HG03565 (cell line): Measurements from ENCODE around the gene DNASE1.
A peak's percentile ranks its signal among the peaks of the same experiment; 100 is the strongest.
"Not testable (repeated sequence)": the region's sequence is repeated elsewhere in the genome, so short reads cannot be mapped to it uniquely, and the experiment has no call there.

Experiments used
- ATAC-seq: cut with Tn5 transposase; IDR thresholded peaks from one replicate; pipeline ENCODE4 v1.9.1; 2021; ENCODE audit warnings: mild to moderate bottlenecking, moderate library complexity; ENCODE audit not compliant: unreplicated experiment

DNASE1 gene, protein sequence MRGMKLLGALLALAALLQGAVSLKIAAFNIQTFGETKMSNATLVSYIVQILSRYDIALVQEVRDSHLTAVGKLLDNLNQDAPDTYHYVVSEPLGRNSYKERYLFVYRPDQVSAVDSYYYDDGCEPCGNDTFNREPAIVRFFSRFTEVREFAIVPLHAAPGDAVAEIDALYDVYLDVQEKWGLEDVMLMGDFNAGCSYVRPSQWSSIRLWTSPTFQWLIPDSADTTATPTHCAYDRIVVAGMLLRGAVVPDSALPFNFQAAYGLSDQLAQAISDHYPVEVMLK

DNA sequence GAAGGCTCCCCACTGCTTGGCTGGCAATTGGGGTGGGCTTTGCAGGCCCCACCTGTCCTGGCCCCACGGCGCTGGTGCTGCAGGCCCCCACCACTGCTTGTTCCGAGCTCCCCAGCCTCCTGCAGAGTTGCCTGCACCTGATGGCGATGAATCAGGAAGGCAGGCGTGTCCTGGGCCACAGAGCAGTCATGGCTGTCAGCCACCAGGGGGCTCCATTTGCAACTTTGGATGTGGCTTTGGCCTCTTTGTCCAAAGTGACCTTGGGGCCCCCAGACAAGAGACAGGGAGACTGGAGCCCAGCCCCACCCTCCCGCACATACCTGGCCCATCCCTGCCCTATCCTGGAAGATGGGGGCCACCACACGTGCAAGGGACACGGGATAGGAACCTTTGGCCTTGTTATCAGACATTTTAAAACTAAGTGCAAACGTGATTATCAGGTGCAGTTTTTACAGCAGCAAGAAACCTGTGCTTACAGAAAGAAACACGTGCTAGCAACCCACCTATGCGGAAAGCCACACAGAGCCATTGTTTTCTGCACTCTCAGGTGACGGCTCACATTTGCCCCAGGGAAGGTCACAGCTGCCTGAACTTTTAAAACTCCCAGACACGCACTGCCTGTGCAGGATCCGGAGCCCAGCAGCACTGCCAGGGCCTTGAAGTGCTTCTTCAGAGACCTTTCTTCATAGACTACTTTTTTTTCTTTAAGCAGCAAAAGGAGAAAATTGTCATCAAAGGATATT, at the start of gene DNASE1:
Gene DNASE1, plus strand, starts transcription at position 443 of the 743 bp plus-strand sequence. CDS start 683 bp downstream, outside the sequence.
- no peak for ATAC-seq

DNA sequence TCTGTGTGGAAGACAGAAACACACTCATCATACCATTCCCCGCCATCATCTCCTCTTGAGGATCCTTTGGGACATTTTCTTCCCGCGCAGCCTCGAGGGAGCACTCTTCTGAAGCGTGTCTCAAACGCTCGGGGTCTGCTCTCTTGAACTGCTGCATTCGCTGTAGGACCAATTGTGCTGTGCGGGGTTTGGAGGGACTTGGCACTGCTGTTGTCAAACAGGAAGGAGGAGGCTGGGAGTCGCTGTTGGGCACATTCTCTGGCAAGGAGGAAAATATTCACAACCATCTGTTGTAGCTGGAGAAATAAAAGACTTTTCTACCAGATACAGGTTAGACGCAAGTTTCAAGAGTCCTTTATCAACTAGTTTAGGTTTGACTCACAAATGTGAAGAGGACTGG, 48.0 kb upstream of the DNASE1 start:
- ATAC-seq = no peak

DNA sequence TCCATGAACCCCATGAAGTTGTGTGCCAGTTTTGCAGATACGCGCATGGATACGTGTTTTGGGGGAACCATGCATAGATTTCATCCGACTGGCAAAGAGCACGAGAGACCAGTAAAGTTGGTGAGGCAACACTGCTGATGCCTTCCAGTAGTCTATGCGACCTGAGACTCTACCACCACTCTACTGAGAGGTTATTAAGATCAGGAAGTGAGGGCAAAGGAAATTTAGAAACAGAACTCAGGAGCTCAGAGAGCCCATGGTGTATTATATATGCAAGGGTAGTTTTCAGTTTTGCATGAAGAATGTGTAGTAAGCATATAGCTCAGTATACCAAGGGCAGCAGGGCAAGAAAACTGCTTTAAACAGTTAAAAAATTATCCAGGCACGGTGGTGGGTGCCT, 47.3 kb upstream of the DNASE1 start:
- no peak for ATAC-seq

DNA sequence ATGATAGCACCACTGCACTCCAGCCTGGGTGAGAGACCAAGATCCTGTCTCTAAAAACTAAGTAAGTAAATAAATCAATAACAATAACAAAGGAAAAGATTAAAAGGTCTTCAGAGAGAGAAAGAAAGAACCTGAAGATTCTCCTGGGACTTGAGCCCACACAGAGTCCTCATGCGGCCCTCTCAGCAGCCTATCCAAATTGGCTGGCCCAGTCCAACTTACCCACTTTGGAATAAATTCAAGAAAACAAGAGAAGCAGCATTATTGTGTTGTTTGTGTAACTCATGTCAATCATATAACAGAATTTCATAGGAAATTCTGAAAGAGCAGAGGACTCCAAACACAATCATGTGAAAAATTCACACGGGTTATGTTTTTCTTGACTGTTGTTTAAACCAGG, 46.9 kb upstream of the DNASE1 start:
- ATAC-seq = no peak

DNA sequence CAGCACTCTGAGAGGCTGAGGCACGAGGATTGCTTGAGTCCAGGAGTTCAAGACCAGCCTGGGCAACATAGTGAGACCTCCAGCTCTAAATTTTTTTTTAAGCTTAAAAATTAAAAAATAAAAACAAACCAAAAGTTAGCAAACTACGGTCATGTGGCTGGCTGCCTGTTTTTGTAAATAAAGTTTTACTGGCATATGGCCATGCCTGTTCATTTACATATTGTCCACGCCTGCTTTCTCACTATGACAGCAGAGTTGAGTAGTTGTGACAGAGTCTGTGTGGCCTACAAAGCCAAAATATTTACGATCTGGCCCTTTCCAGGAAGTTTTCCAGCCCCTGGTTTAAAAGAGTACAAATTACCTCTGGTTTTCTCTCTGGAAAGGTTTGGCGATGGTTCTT, 46.4 kb upstream of the DNASE1 start:
- ATAC-seq = no peak

DNA sequence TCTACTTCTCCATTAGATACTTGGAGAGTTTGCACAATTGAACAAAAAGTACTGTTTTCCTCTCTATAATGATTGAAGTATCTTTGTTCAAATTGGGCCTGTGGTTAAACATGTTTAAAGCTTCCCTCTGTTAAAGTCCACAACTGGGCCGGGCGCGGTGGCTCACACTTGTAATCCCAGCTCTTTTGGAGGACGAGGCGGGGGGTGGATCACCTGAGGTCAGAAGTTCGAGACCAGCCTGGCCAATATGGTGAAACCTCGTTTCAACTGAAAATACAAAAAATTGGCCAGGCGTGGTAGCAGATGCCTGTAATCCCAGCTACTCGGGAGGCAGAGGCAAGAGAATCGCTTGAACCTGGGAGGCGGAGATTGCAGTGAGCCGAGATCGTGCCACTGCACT, 45.5 kb upstream of the DNASE1 start:
- not testable (repeated sequence) for ATAC-seq

DNA sequence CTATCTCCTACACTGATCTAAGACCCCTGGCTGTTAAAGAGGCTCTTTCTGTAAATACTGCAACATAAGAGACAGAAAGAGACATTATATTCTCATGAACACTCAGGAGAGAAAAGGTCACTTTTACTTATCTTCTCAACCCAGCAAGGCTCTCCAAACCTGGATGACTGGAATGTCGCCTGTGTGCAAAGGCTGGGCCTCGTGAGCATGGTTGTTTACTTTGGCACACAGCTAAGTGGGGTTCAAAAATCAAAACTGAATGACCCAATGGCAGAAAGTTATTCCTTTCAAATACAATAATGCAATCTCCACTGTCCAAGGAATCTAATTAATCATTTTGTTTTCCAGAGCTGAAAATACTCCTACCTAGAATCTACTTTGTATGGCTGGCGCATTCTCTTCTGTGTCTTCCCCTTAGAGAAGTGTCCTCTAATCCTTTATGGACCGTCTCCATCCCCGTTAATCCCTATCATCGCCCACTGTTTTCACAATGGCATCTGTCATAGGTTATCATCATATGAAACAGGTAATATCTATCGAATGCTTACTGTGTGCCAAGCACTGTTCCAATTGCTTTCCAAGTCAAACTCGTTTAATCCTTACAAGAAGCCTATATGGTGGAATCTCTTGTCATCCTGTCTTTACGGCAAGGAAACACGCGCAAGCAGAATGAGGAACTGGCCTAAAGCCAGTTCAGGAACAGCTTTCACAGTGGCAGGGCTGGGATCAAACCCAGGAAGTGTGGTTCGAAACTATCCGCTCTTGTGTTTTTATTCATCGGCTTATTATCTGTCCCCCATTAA, 44.4 kb upstream of the DNASE1 start:
- no peak for ATAC-seq

DNA sequence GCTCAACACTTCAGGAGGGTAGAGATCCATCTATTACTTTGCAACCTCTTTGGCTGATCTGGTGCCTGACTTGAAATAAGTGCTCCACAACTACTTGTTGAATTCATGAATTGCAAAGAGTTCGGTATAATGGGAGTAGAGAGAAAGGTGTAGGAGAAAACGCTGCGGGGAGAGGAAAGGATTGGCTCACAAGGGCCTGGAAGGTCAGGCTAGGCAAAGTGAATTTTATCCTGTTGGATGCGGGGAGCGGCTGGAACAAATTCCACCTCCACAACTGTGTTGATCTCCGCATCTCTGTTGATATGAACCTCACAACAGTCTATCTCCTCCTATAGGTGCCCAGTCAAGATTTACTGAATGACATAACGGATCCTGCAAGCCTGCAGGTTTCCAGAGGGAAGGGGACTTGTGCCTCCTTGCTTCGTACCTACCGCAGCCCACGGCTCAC, 43.8 kb upstream of the DNASE1 start:
- ATAC-seq = no peak

DNA sequence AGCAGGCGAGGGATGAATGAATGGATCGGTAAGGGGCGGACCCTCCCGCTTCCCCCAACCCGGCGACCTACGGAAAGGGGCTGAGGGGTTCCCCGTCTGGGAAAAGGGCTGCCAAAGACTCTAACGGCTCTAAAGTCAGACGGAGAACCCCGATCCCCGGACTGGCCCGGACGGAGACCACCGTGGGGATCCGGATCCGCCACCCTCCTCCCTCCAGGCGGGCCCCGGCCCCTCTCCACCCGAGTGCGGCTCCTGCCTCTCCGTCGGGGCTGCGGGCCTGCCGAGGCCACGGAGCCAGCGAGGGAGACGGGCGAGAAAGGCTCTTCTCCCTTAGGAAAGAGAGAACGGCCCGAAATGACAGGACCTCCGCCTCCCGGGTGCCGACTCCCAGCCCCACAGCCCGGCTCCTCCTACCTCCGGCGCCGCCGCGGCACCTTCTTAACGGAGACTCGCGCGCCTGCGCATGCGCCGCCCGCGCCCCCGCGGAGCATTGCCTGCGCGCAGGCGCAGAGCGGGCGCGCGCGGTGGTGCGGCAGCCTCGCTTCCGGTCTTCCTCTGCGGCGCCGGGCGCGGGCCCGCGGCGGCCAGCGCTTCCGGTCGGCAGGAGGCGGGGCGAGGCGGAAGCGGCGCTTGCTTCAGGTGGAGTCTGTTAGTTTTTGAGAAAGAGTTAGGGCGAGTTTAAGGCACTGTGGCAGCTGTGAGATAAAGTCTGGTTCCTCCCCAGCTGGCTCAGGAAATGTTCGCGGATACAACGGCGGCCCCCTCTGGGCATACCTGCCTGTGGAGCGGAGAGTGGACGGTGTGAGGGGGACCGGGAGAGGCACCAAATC, 43.1 kb upstream of the DNASE1 start, which contains the start of gene SLX4:
Gene SLX4, minus strand, starts transcription at position 461 of the 830 bp plus-strand sequence. CDS start 2,642 bp downstream, outside the sequence.
- ATAC-seq = peak; percentile 78

DNA sequence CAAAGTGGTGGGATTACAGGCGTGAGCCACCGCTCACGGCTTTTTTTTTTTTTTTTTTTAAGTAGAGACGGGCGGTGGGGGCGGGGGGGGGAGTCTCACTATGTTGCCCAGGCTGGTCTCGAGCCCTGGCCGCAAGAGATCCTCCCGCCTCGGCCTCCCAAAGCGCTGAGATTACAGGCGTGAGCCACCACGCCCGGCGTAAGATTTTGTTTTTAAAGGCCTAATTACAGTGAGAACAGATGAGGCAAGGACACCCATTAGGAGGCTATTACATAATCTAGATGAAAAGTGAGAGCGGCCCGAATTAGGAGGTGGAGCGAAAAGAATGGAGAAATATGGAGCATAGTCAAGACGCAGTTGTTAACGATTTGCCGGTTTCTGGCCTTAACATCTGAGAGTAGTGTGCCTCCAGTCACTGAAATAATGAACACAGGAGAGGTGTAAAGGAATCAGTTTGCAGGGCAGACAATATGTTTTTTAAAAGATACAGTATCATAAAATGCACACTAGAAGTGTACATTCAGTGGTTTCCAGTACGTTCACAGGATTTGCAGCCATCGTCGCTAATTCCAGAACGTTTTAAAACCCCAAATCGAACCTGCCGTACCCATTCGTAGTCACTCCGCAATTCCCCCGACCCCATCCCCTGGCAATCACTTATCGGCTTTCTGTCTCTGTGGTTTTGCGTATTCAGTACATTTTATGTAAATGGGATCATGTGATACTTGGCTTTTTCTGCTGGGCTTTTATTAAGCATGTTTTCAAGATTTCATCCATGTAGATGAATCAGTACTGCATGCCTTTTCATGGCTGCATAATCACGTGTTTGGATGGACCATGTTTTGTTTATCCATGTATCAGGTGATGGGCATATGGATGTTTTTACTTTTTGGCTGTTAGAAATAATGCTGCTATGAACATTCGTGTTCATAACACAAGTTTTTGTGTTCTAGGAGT, 41.7 kb upstream of the DNASE1 start:
- no peak for ATAC-seq

DNA sequence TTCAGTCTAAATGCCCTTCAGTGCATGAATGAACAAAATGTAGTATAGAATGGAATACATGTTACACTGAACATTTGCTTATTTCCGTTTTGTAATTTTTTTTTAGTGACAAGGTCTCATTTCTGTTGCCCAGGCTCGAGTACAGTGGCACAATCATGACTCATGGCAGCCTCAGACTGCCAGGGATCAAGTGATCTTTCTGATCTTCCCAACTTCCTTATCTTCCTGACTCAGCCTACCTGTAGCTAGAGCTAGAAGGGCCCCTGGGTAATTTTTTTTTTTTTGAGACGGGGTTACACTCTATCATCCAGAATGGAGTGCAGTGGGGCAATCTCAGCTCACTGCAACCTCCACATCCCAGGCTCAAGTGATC, 35.7 kb upstream of the DNASE1 start:
- no peak for ATAC-seq

DNA sequence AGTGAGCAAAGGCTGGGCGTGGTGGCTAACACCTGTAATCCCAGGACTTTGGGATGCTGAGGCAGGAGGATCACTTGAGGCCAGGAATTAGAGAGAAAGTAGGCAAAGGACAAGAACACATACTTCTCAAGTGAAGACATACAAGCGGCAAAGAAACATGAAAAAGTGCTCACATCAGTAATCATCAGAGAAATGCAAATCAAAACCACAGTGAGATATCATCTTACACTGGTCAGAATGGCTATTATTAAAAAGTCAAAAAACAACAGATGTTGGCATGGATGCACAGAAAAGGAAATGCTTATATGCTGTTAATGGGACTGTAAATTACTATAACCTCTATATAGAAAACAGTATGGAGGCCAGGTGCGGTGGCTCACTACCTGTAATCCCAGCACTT, 30.8 kb upstream of the DNASE1 start:
- ATAC-seq = no peak

DNA sequence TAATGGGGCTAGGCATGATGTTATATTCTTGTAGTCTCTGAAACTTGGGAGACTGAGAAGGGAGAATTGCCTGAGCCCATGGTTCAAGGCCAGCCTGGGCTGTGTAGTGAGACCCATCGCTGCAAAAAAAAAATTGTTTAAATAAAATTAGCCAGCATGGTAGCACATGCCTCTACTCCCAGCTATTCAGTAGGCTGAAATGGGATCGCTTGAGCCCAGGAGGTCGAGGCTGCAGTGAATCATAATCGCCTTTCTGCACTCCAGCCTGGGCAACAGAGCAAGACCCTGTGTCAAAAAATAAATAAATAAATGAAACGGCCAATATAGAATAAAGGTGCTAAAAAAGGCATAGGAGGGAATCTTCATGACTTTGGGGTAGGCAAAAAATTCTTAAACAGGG, 29.2 kb upstream of the DNASE1 start:
- ATAC-seq = no peak

DNA sequence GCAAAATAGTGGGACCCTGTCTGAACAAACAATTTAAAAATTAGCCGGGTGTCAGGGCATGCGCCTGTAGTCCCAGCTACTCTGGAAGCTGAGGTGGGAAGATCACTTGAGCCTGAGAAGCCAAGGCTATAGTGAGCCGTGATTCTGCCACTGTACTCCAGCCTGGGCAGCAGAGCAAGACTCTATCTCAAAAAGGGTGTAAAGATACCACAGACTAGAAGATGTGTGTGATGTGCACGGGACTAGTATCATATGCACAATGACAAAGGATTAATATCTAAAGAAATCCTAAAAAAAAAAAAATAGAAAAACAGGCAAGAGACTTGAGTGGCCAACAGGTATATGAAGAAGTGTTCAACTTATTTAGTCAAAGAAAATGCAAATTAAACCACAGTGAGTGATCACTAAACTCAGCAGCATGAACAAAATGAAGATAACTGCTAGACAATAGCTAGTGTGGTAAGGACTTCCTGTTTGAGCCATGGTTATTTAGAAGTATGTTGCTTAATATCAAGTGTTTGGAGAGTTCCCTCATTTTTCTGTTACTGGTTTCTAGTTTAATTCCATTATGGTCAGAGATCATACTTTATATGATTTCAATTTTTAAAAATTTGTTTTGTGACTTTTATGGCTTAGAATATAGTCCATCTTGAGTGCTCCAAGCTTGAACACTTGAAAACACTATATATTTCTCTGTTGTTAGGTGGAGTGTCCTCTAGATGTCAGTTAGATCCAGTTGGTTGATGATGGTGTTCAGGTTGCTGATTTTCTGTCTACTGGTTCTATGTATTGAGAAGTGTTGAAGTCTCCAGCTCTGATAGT, 28.4 kb upstream of the DNASE1 start:
- peak; percentile 57 for ATAC-seq

DNA sequence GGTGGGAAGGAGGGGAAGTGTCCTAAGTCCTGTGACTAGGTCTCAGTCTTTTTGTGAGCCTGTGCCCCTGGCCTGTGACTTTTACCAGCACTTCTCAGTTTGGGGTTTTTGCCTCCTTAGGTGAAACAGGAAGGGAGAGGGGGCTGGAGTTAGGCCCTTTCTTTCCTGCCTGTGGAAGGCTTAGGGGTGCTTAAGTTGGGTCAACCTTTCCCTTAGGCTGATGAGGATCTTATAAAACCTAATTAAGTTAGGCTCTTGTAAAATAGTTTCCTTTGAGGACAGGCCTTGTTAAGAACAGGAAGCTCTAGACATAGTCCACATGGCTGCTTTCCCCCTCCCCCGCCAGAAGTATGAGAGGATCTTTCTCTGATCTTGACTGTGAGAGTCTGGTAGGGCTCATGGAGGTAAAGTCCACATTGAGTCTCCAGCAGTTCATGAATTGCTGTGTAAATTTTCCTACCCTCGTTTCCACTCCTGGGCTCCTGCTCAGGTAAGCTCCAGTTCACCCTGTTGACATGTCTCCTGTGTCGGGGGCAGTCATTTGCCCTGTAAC, 17.0 kb upstream of the DNASE1 start:
- ATAC-seq = no peak

DNA sequence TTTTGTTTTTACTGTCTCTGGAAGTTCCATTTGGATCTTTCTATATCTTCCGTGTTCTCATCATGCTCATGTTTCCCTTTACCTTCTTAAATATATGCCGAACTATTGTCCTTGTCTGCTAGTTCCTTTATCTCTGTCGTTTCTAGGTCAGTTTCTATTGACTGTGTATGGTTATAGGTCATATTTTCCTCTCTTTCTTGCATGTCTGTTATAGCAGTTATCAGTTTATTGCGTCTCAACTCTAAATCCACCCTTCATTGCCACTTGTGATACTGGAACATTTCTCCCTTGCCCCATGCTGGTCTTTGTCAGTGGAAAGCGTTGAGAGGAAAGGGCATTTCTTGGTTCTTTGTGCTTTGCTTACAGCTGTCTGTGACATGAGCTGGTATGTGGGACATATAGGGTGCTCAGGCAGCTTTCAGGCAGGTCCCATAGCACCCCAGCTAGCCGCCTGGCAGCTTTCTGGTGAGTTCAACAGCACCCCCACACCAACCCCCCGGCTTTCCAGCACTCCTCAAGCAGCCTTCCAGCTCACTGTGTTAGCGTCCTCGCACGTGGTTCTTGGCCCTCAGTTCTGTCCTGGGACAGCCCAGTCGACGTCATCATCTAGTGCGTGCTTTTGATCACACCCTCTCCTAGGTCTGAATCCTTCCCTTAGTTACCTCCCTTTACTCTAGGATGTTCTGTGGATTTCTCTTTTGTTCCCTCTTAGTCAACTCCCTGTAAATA, 15.4 kb upstream of the DNASE1 start:
- no peak for ATAC-seq

DNA sequence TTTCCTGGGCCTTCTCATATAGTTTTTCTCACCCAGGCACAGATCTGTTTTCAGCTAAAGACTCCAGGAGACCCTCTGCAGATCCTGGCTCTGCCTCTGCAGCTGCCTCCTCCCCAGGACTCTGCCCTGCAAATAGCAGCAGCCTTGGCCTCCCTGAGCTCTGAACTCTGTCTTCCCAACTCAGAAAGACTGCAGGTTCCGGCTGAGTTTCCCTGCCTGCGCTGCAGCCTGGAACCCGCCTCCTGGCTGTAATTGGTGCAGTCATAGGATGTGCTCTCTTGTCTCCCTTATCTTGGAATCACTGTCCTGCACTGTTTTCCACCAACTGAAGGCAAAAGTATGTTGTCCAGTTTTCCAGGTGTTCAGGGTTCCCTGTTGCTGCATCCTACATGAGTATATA, 14.3 kb upstream of the DNASE1 start:
- no peak for ATAC-seq
